ENCODE results near the gene ASPSCR1. TPM values are rescaled to one million over a fixed set of nuclear protein-coding genes. Genes with fewer than 3 reads are reported as not detected.
"Not testable (repeated sequence)": the region's sequence is repeated elsewhere in the genome, so short reads cannot be mapped to it uniquely, and the experiment has no call there.

Gene ASPSCR1
- total and polyA plus RNA-seq, 9 of the 15 experiments (the other 6 are each of a cell fraction or from before 2014, with no cell fraction given) = 0.90 to 36.9 (median 11.6) TPM

- ChIA-PET CTCF (ENCODE audit: low intra/inter-chr PET ratio) (interaction anchor here (0.7 to 0.9 kb wide), 3 partner anchors 43 to 220 kb away, joined by 3 to 4 read pairs (median 3); no protein-coding TSS in a partner anchor), POLR2A (interaction anchor here (0.7 to 1.1 kb wide), 5 partner anchors 9 to 36 kb away, joined by 3 to 6 read pairs (median 3); no protein-coding TSS in a partner anchor)
- 31% methylated on average over 5 of the region's 5 CpGs for WGBS (ENCODE audit: insufficient coverage, low coverage, missing lambda C conversion rate)
- H3K9ac ChIP-seq (ENCODE audit: insufficient read depth in 1 of 2, low read depth in 2 of 2, low read length in 2 of 2); H3K79me2 ChIP-seq (ENCODE audit: control insufficient read depth, insufficient read depth, low read length); H4K20me1 ChIP-seq (replicated peaks; ENCODE audit: control insufficient read depth, insufficient read depth, low read length); H3K9me3 ChIP-seq (replicated peaks; ENCODE audit: control insufficient read depth, insufficient read depth, low read depth, low read length); H2AFZ ChIP-seq (ENCODE audit: low read depth, low read length); H3K4me3 ChIP-seq; BruUV-seq (replicated peaks); H3K27ac ChIP-seq (ENCODE audit: extremely low read depth, low read depth, low read length); H3K9me1 ChIP-seq (ENCODE audit: control insufficient read depth, insufficient read depth, low read length); H3K27me3 ChIP-seq (ENCODE audit: control insufficient read depth in 2 of 2, insufficient read depth in 2 of 2, low read length in 2 of 2); in situ Hi-C loops (cut with MboI); DNase-seq (ENCODE audit: extremely low read depth in 1 of 4, low spot score in 3 of 4); H3K4me2 ChIP-seq (ENCODE audit: insufficient read depth, low read length); TF ChIP-seq TOE1 (CRISPR knock-in tag; IDR thresholded peaks at IDR 0.05; ENCODE audit: borderline replicate concordance, low read depth): not testable (repeated sequence)
- FAIRE-seq (peak; percentile 74), ATAC-seq (peak; percentile 67)
- Histone ChIP-seq H3K4me1 (replicated peaks in 1 of 2; ENCODE audit: control insufficient read depth in 2 of 2, insufficient read depth in 2 of 2, low read length in 2 of 2) (peaks cover under 1 to 45% of the 10 kb centered on the region in 2 experiments; a peak in 4 of 5 replicates), H3K36me3 (ENCODE audit: control insufficient read depth, insufficient read depth, low read length) (peaks cover 19% of the 10 kb centered on the region; the same call in 2 of the 3 replicates)
- intact Hi-C loops (cut with micrococcal nuclease) = loop anchor here (10.0 kb wide), 1 partner anchor 201 kb away; no protein-coding TSS in a partner anchor
- TF ChIP-seq CC2D1A (IDR thresholded peaks at IDR 0.05) = peak; percentile 78
- TF ChIP-seq HDAC1 (IDR thresholded peaks at IDR 0.05) = peak in 1 of 2 experiments; percentile 33; a peak in 1 of 4 replicates
- 0 out of 2 replicates have a peak, but pooled peaks have one; percentile 20 for TF ChIP-seq CXXC5 (CRISPR knock-in tag; IDR thresholded peaks at IDR 0.05)
- 0 out of 4 replicates have a peak, but pooled peaks of 1 of the 2 experiments have one; percentile 33 for TF ChIP-seq KDM1A (IDR thresholded peaks at IDR 0.05)
- peak; percentile 71 for TF ChIP-seq BCOR (IDR thresholded peaks at IDR 0.05)
- TF ChIP-seq CTCF (IDR thresholded peaks at IDR 0.05 in 2 of 3, conservative IDR thresholded peaks at IDR 0.05 in 1 of 3; ENCODE audit: insufficient read depth in 2 of 3, low read depth in 1 of 3, low read length in 3 of 3) = peak; percentile 14 to 35 (median 19); a peak in 2 of 6 replicates
- TF ChIP-seq SMARCA5 (IDR thresholded peaks at IDR 0.05) = 0 out of 2 replicates have a peak, but pooled peaks have one; percentile 46
- 0 out of 2 replicates have a peak, but pooled peaks have one; percentile 17 for TF ChIP-seq TFAP4 (CRISPR knock-in tag; IDR thresholded peaks at IDR 0.05; ENCODE audit: borderline replicate concordance)
- TF ChIP-seq STAG1 (CRISPR knock-in tag; IDR thresholded peaks at IDR 0.05; ENCODE audit: borderline replicate concordance) = peak; percentile 43; the same call in 1 of the 2 replicates
- TF ChIP-seq ARID2 (IDR thresholded peaks at IDR 0.05) = peak; percentile 71; the same call in 1 of the 2 replicates
- TF ChIP-seq TOE1 (IDR thresholded peaks at IDR 0.05; ENCODE audit: borderline replicate concordance) = 0 out of 2 replicates have a peak, but pooled peaks have one; percentile 21
- peak; percentile 6 to 57; a peak in 2 of 4 replicates for TF ChIP-seq RAD21 (CRISPR knock-in tag; conservative IDR thresholded peaks at IDR 0.05 in 1 of 2, IDR thresholded peaks at IDR 0.05 in 1 of 2)
Observed at GRCh38 chr17:81953443-81953842, 24.0 kb upstream of the ASPSCR1 start.

All from K562 (cell line).